ENCODE results near the gene MTOR. TPM values are rescaled to one million over a fixed set of nuclear protein-coding genes. Genes with fewer than 3 reads are reported as not detected.

MTOR gene
- total RNA-seq, 1 donor from 2014 or later, result 61.9 TPM

DNA sequence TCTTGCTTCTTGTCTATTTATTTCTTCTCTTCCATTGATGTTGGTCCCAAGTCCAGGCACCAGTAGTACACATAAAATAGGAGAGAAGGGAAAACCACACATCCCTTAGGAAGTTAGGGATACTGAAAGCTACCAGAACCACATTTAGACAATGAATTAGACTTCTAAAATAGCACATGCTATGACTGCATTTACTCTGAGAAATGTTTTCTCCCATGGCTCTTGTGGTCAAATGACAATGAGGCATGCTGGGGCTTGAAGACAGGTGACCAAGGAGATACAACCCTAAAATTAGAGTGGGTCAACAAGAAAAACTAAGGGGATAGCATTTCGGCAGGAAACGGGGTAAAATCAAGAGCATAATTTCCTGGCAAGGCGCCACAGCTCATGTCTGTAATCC lies 17.1 kb downstream of the MTOR start:
- Mint-ChIP-seq H3K9me3 (ENCODE audit: unreplicated experiment) (no peaks in the 10 kb centered on the region), H3K4me1 (ENCODE audit: unreplicated experiment) (no peaks in the 10 kb centered on the region), H3K27ac (ENCODE audit: unreplicated experiment) (no peak overlapping the region), H3K36me3 (ENCODE audit: low read depth, unreplicated experiment) (peaks cover 30% of the 10 kb centered on the region), H3K4me3 (ENCODE audit: unreplicated experiment) (no peak overlapping the region), H3K27me3 (ENCODE audit: unreplicated experiment) (no peaks in the 10 kb centered on the region)
- no peak for DNase-seq (ENCODE audit: low spot score)
- TF ChIP-seq CTCF (IDR thresholded peaks at IDR 0.05; ENCODE audit: unreplicated experiment), result no peak

DNA sequence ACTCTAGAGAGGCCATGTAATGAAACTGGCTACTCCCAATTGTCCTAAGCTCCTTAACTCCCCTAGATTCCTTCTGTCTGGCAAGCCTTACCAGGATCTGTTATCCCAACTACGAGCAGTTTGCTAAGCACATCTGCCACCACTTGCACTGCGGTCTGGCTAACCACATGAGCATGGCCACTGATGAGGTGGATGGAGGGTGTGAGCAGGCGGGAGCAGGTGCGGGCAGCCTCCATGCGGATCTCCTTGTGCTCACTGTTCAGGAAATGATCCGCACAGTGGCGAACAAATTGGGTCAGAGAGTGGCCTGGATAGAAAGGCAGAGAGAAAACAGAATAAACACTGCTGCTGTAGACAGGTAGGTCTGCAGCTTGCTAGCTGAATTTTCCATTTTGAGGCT lies 24.0 kb downstream of the MTOR start:
- H3K4me1 Mint-ChIP-seq (ENCODE audit: unreplicated experiment), result no peaks in the 10 kb centered on the region
- peaks cover 40% of the 10 kb centered on the region for H3K36me3 Mint-ChIP-seq (ENCODE audit: low read depth, unreplicated experiment)
- no peak overlapping the region for H3K27ac Mint-ChIP-seq (ENCODE audit: unreplicated experiment)
- TF ChIP-seq CTCF (IDR thresholded peaks at IDR 0.05; ENCODE audit: unreplicated experiment), result no peak
- H3K9me3 Mint-ChIP-seq (ENCODE audit: unreplicated experiment), result no peaks in the 10 kb centered on the region
- no peaks in the 10 kb centered on the region for H3K27me3 Mint-ChIP-seq (ENCODE audit: unreplicated experiment)
- no peak overlapping the region for H3K4me3 Mint-ChIP-seq (ENCODE audit: unreplicated experiment)
- no peak for DNase-seq (ENCODE audit: low spot score)

DNA sequence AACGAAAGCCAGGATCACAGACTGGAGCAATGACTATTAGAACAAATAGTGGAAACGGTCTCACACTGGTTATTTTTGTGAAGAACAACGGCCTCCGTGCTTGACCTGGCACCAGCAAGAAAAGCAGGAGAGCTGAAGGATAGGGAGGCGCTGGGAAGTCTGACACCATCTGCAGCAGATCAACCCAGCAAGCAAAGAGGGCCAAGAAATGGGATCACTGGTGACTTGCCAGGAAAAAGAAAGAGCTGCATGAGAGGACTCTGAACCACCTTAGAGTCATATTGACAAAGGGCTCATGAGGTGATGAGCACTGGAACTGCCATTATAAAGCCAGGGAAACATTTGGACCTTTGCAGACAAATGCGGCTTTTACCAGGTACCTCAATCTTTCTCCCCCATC lies 25.0 kb downstream of the MTOR start:
- Mint-ChIP-seq H3K4me3 (ENCODE audit: unreplicated experiment) (no peak overlapping the region), H3K27me3 (ENCODE audit: unreplicated experiment) (no peaks in the 10 kb centered on the region), H3K4me1 (ENCODE audit: unreplicated experiment) (no peaks in the 10 kb centered on the region), H3K9me3 (ENCODE audit: unreplicated experiment) (no peaks in the 10 kb centered on the region), H3K27ac (ENCODE audit: unreplicated experiment) (no peak overlapping the region), H3K36me3 (ENCODE audit: low read depth, unreplicated experiment) (peaks cover 42% of the 10 kb centered on the region)
- no peak for DNase-seq (ENCODE audit: low spot score)
- TF ChIP-seq CTCF (IDR thresholded peaks at IDR 0.05; ENCODE audit: unreplicated experiment), result no peak

- no peak for TF ChIP-seq CTCF (IDR thresholded peaks at IDR 0.05; ENCODE audit: unreplicated experiment)
- H3K27ac Mint-ChIP-seq (ENCODE audit: unreplicated experiment), result no peak overlapping the region
- H3K9me3 Mint-ChIP-seq (ENCODE audit: unreplicated experiment), result no peaks in the 10 kb centered on the region
- peaks cover 52% of the 10 kb centered on the region for H3K36me3 Mint-ChIP-seq (ENCODE audit: low read depth, unreplicated experiment)
- no peaks in the 10 kb centered on the region for H3K4me1 Mint-ChIP-seq (ENCODE audit: unreplicated experiment)
- no peak for DNase-seq (ENCODE audit: low spot score)
- H3K4me3 Mint-ChIP-seq (ENCODE audit: unreplicated experiment), result no peak overlapping the region
- H3K27me3 Mint-ChIP-seq (ENCODE audit: unreplicated experiment), result peaks cover 2% of the 10 kb centered on the region
These were observed 29.1 kb downstream of the MTOR start for GRCh38 chr1:11233208-11233607.

DNA sequence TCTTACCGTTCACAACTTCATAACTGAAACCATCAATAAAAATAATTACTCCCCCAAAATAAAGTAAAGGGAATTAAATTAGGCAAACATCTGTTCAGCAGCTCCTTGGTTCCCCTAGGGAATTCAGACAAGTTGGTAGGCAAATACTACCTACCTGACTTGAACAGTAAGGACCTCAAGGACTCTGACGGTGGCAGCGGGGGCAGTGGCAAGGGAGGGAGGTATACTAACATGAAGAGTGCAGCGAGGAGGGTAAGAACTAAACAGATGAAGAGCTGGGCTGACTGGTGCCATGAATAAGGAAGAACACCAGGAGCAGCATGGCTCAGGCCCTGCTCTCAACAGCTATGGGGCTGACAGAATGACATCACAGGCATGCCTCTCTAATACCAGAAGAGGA lies 33.1 kb downstream of the MTOR start:
- no peak for DNase-seq (ENCODE audit: low spot score)
- Mint-ChIP-seq H3K27ac (ENCODE audit: unreplicated experiment) (no peak overlapping the region), H3K4me1 (ENCODE audit: unreplicated experiment) (no peaks in the 10 kb centered on the region), H3K36me3 (ENCODE audit: low read depth, unreplicated experiment) (peaks cover 40% of the 10 kb centered on the region), H3K27me3 (ENCODE audit: unreplicated experiment) (peaks cover 2% of the 10 kb centered on the region), H3K9me3 (ENCODE audit: unreplicated experiment) (no peaks in the 10 kb centered on the region), H3K4me3 (ENCODE audit: unreplicated experiment) (no peak overlapping the region)
- TF ChIP-seq CTCF (IDR thresholded peaks at IDR 0.05; ENCODE audit: unreplicated experiment), result no peak
